Fibroblast of villous mesenchyme (primary cell): ENCODE measurements around the gene RAB25. TPM values are rescaled to one million over a fixed set of nuclear protein-coding genes. Genes with fewer than 3 reads are reported as not detected.

Experiments
- DNase-seq: peaks from one replicate; pipeline ENCODE4 v3.0.0-alpha.2; 2010; ENCODE audit warnings: low read depth
- H3K4me3 ChIP-seq: 2 replicates; pipeline ENCODE4 v1.5.1; 2011; ENCODE audit warnings: low read depth, mild to moderate bottlenecking, low read length
- CTCF ChIP-seq: IDR thresholded peaks from 2 replicates; pipeline ENCODE4 v1.5.1; 2012; ENCODE audit warnings: low read depth, mild to moderate bottlenecking, low read length; ENCODE audit not compliant: insufficient read depth
- total RNA-seq: library from RNA; depleted of rRNA; stranded (reverse); fragments of >200 nt; gene quantifications from 2 replicates; pipeline ENCODE4 v1.2.3, GENCODE V29; 2012

Gene RAB25
- total RNA-seq, 1 donor: not detected

- no peak for DNase-seq
- TF ChIP-seq CTCF: no peak
- no peak overlapping the region for H3K4me3 ChIP-seq
Measured at GRCh38 chr1:156045076-156045475, 15.9 kb upstream of the RAB25 start.

- no peak overlapping the region for H3K4me3 ChIP-seq
- DNase-seq: no peak
- no peak for TF ChIP-seq CTCF
Measured at GRCh38 chr1:156048663-156049258, 12.2 kb upstream of the RAB25 start.

DNA sequence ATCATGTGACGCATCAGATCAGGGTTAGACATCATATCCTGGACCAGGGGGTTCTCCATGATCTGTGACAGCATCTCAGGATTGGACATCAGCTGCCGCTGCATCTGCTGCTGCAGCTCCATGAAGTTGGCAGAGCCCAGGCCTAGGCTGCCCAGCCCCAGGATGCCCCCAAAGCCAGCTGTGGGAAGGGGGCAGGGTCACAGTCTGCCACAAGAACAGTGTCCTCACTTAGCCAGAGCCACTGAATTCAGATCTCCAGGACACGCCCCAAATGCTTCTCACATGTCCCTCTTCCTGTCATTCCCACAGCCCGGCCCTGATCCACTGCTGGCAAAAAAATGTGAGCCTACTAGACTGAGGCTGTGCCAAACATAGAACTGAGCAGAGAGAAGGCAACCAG, 10.6 kb upstream of the RAB25 start:
- TF ChIP-seq CTCF: no peak
- no peak for DNase-seq
- H3K4me3 ChIP-seq: no peak overlapping the region

- no peak for TF ChIP-seq CTCF
- H3K4me3 ChIP-seq: no peak overlapping the region
- DNase-seq: no peak
Measured at GRCh38 chr1:156051011-156051725, 9.8 kb upstream of the RAB25 start.

- DNase-seq: peak; percentile 71
- peak; percentile 37 for TF ChIP-seq CTCF
- H3K4me3 ChIP-seq: peak overlapping the region; percentile 84
Measured at GRCh38 chr1:156052862-156053767, 7.8 kb upstream of the RAB25 start.

- peak within 1 kb of the TSS; percentile 96 for H3K4me3 ChIP-seq
- TF ChIP-seq CTCF: peak; percentile 47
Measured at GRCh38 chr1:156053768-156054499, 7.0 kb upstream of the RAB25 start, which contains the start of gene UBQLN4. Gene UBQLN4, minus strand, starts transcription at chr1:156053798. Its CDS starts 97 bp downstream, at chr1:156053701.

More at GRCh38 chr1:156053768-156054499, 7.0 kb upstream of the RAB25 start, which contains the start of gene UBQLN4:
- peak; percentile 89 for DNase-seq
